ENCODE measurements around the gene AHNAK. TPM values are rescaled to one million over a fixed set of nuclear protein-coding genes. Genes with fewer than 3 reads are reported as not detected.
"Not testable (repeated sequence)": the region's sequence is repeated elsewhere in the genome, so short reads cannot be mapped to it uniquely, and the experiment has no call there.

AHNAK gene
- total and polyA plus RNA-seq, 2 donors, result 35.8 to 40.1 TPM

DNA sequence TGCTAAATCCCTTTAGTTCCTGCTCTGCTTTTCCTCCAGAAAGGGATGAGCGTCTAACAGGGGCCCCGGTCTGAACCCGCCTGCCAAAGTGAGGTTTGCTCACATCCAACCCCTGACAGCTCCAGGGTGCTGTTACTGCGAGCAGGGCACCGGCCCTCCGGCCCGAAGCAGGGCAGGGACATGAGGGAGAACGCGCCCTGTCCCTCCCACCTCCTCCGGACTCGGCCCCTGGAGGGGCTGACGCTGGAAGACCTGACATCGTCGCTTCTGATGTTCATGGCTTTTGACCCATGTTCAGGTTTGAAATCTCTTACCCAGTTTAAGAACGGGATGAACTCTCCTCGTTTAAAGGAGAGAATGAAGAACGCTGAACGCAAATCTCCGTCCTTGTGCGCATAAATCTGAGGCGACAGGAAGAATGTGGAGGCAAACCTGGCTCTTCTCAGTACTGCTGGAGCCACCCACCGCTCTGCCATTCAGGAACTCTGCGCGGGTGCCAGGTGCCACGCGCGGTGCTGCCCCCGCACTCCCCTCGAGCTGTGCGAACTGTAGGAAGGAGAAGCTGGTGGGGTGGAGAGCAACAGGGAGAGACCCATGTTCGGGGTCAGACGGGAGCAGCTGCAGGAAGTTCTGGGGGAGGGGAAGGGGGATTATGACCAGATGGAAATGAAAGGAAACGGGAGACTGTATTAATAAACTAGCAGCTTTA, 27.9 kb upstream of the AHNAK start:
- peaks cover 0 to 5% of the 10 kb centered on the region in 2 donors for H3K9me3 ChIP-seq (ENCODE audit: control insufficient read depth in 2 of 2, insufficient read depth in 1 of 2, low read length in 1 of 2)
- H3K36me3 ChIP-seq (ENCODE audit: control insufficient read depth in 2 of 2, insufficient read depth in 2 of 2, low read length in 1 of 2), result peaks cover 52 to 72% of the 10 kb centered on the region in 2 donors
- H3K4me3 ChIP-seq (ENCODE audit: low read length in 2 of 2), result peak overlapping the region; percentile 68 to 97
- WGBS, result under 1% methylated on average over 33 of the region's 33 CpGs
- H3K4me1 ChIP-seq (ENCODE audit: control insufficient read depth in 2 of 2, insufficient read depth in 2 of 2, low read length in 2 of 2), result peaks cover 12 to 22% of the 10 kb centered on the region in 2 donors
- peak in 1 of 9 donors; percentile 49 for DNase-seq (ENCODE audit: low read depth in 6 of 9, low spot score in 9 of 9)
- H3K27ac ChIP-seq (ENCODE audit: low read depth in 1 of 2, low read length in 1 of 2), result peak overlapping the region; percentile 44 to 87
- H3K27me3 ChIP-seq (ENCODE audit: control insufficient read depth in 2 of 2, insufficient read depth in 1 of 2, low read length in 1 of 2), result no peaks in the 10 kb centered on the region

DNA sequence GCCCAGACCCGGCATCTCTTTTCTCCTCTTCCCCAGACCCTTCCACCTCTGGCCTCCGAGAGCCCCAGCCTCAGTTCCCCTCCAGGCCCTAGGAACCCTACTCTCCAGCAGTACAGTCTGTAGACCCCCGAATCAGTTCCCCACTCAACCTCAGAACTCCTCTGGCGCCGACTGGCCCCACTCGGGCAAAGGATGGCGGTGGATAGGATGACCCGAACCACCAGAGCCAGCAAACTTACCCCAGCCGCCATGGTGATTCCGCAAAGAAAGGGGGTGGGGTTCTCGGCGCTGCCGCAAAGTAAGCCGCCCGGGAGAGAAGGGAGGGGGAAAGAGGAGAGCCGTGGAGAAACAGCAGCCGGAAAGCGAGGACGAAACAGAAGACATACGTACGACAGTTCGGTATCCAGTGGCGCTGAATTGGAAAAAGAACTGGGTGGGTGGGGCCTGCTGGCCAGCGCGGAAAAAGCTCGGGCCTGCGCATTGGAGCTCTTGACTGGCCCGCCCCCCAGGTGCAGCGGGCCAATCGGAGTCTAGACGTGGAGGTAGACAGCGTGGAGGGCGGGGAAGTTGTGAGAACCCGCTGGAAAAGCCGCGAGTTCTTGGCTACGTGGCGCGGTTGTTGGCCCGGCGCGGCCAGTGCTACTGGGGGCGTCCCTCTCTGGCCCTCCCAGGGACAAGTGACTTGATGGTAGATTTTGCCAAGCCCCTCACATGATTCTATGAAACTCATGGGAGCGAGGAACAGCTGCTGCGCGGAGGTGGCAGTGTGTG, 27.2 kb upstream of the AHNAK start, which contains the start of gene EEF1G:
Gene EEF1G, minus strand, starts transcription at position 300 of the 771 bp plus-strand sequence. Its CDS starts 49 bp downstream, at position 251.
- Histone ChIP-seq H3K27me3 (ENCODE audit: control insufficient read depth in 2 of 2, insufficient read depth in 1 of 2, low read length in 1 of 2) (no peaks in the 10 kb centered on the region), H3K4me1 (ENCODE audit: control insufficient read depth in 2 of 2, insufficient read depth in 2 of 2, low read length in 2 of 2) (peaks cover 12 to 22% of the 10 kb centered on the region in 2 donors), H3K27ac (ENCODE audit: low read depth in 1 of 2, low read length in 1 of 2) (peak within 1 kb of the TSS; percentile 80 to 87), H3K9me3 (ENCODE audit: control insufficient read depth in 2 of 2, insufficient read depth in 1 of 2, low read length in 1 of 2) (peaks cover 0 to 5% of the 10 kb centered on the region in 2 donors), H3K4me3 (ENCODE audit: low read length in 2 of 2) (peak within 1 kb of the TSS; percentile 68 to 97), H3K36me3 (ENCODE audit: control insufficient read depth in 2 of 2, insufficient read depth in 2 of 2, low read length in 1 of 2) (peaks cover 52 to 68% of the 10 kb centered on the region in 2 donors)
- WGBS, result under 1% methylated on average over 46 of the region's 46 CpGs
- DNase-seq (ENCODE audit: low read depth in 6 of 9, low spot score in 9 of 9), result peak; percentile 92 to 100 (median 99)

DNA sequence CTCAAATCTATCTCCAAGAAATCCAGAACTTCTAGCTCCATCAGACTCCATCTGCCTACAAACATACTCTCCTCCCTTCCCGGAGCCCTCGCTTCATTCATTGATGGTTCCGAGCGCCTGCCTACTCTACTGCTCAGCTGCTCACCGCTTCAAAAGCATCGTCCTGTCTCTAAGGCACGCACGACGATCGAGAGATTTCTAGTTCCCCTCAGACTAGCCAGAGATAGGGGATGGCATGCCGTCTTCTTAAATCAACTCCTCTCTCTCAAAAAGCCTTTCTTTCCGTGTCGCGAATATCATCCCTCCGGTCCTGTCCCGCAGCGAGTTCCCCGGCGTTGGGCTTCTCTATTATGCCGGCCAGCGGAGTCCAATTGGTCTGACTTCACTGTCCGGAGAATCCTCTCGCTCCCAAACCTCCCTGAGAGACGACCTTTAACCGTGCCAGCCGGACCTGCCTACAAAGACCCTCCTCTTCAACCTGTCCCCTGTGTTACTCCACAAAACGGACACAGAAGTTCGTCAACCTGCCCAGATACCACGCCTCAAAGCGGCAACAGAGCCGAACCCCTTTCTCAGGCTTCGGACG, 26.5 kb upstream of the AHNAK start:
- Histone ChIP-seq H3K9me3 (ENCODE audit: control insufficient read depth in 2 of 2, insufficient read depth in 1 of 2, low read length in 1 of 2) (peaks cover 0 to 5% of the 10 kb centered on the region in 2 donors), H3K27me3 (ENCODE audit: control insufficient read depth in 2 of 2, insufficient read depth in 1 of 2, low read length in 1 of 2) (no peaks in the 10 kb centered on the region), H3K4me1 (ENCODE audit: control insufficient read depth in 2 of 2, insufficient read depth in 2 of 2, low read length in 2 of 2) (peaks cover 12 to 22% of the 10 kb centered on the region in 2 donors), H3K4me3 (ENCODE audit: low read length in 2 of 2) (peak overlapping the region; percentile 68 to 97), H3K27ac (ENCODE audit: low read depth in 1 of 2, low read length in 1 of 2) (peak overlapping the region; percentile 80 to 82), H3K36me3 (ENCODE audit: control insufficient read depth in 2 of 2, insufficient read depth in 2 of 2, low read length in 1 of 2) (peaks cover 45 to 70% of the 10 kb centered on the region in 2 donors)
- WGBS, result under 1% methylated on average over 33 of the region's 33 CpGs
- DNase-seq (ENCODE audit: low read depth in 6 of 9, low spot score in 9 of 9), result peak in 3 of 9 donors; percentile 26 to 52 (median 34)

DNA sequence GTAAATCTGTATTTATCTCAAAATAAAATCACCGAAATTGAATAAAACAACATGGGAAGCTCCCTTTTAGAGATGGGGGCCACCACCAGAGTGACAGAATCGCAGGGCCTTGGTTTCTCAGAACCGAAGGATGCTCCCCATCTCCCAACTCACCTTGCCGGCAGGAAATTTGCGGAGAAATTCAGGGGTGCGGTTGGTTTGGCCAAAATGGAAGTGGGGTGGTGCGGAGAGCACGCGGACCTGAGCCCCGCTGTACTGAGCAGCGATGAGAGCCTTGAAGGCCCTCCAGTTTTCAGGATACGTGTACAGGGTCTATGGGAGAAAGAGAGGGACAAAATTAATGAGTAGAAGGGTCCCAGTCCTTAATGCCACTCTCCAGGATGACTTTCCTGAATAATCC, 25.8 kb upstream of the AHNAK start:
- no peak overlapping the region for H3K27ac ChIP-seq (ENCODE audit: low read depth in 1 of 2, low read length in 1 of 2)

DNA sequence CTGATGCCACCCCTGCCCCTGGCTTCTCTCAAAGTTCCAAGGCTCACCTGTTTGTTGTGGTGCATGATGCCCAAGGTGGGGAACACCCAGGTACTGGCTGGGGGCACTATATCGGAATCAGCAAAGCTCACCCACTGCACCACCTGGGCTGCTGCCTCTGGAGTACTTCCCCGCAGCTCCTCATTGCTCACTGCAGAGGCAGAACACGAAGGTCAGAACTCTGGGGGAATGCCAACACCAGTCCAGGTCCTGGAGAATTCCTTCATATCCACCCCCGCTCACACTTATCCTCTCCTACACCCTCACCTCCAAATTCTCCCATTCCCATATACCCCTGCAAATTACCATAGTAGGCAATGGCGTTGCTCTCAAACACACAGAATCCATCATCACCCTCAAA, 24.9 kb upstream of the AHNAK start:
- H3K4me3 ChIP-seq (ENCODE audit: low read length in 2 of 2); H3K27me3 ChIP-seq (ENCODE audit: control insufficient read depth in 2 of 2, insufficient read depth in 1 of 2, low read length in 1 of 2); DNase-seq (ENCODE audit: low read depth in 6 of 9, low spot score in 9 of 9); H3K9me3 ChIP-seq (ENCODE audit: control insufficient read depth in 2 of 2, insufficient read depth in 1 of 2, low read length in 1 of 2); H3K27ac ChIP-seq (ENCODE audit: low read depth in 1 of 2, low read length in 1 of 2): not testable (repeated sequence)
- WGBS, result 99% methylated on average over 5 of the region's 5 CpGs
- Histone ChIP-seq H3K36me3 (ENCODE audit: control insufficient read depth in 2 of 2, insufficient read depth in 2 of 2, low read length in 1 of 2) (peaks cover 45 to 70% of the 10 kb centered on the region in 2 donors), H3K4me1 (ENCODE audit: control insufficient read depth in 2 of 2, insufficient read depth in 2 of 2, low read length in 2 of 2) (peaks cover 12 to 22% of the 10 kb centered on the region in 2 donors)

More for the DNA sequence above, 25.8 kb upstream of the AHNAK start:
- H3K27me3 ChIP-seq (ENCODE audit: control insufficient read depth in 2 of 2, insufficient read depth in 1 of 2, low read length in 1 of 2), result no peaks in the 10 kb centered on the region
- no peak for DNase-seq (ENCODE audit: low read depth in 6 of 9, low spot score in 9 of 9)
- WGBS, result 97% methylated on average over 12 of the region's 12 CpGs
- H3K9me3 ChIP-seq (ENCODE audit: control insufficient read depth in 2 of 2, insufficient read depth in 1 of 2, low read length in 1 of 2), result peaks cover 0 to 5% of the 10 kb centered on the region in 2 donors
- H3K4me3 ChIP-seq (ENCODE audit: low read length in 2 of 2), result peak overlapping the region in 1 of 2 donors; percentile 97
- peaks cover 45 to 70% of the 10 kb centered on the region in 2 donors for H3K36me3 ChIP-seq (ENCODE audit: control insufficient read depth in 2 of 2, insufficient read depth in 2 of 2, low read length in 1 of 2)
- peaks cover 12 to 22% of the 10 kb centered on the region in 2 donors for H3K4me1 ChIP-seq (ENCODE audit: control insufficient read depth in 2 of 2, insufficient read depth in 2 of 2, low read length in 2 of 2)

DNA sequence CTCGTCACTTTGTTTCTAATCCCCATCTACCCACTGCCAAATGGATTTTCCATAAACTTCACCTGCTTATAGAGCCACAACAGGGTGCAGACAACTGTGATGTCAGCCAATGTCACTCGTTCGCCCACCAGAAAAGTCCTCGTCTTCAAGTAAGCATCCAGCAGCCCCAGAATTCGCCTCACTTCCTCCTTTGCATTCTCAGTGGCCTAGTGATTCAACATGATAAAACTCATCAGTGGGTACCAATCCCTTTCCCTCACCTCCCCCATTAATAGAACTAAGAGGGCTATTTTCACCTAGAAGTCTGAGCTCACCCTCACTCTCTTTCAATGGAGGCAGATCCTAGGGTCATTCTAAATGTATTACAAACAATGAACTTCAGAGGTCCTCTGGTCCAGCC, 24.3 kb upstream of the AHNAK start:
- 96% methylated on average over 5 of the region's 5 CpGs for WGBS
- not testable (repeated sequence) for H3K4me3 ChIP-seq (ENCODE audit: low read length in 2 of 2); H3K27me3 ChIP-seq (ENCODE audit: control insufficient read depth in 2 of 2, insufficient read depth in 1 of 2, low read length in 1 of 2); H3K27ac ChIP-seq (ENCODE audit: low read depth in 1 of 2, low read length in 1 of 2); DNase-seq (ENCODE audit: low read depth in 6 of 9, low spot score in 9 of 9); H3K9me3 ChIP-seq (ENCODE audit: control insufficient read depth in 2 of 2, insufficient read depth in 1 of 2, low read length in 1 of 2)
- Histone ChIP-seq H3K36me3 (ENCODE audit: control insufficient read depth in 2 of 2, insufficient read depth in 2 of 2, low read length in 1 of 2) (peaks cover 45 to 70% of the 10 kb centered on the region in 2 donors), H3K4me1 (ENCODE audit: control insufficient read depth in 2 of 2, insufficient read depth in 2 of 2, low read length in 2 of 2) (peaks cover 12 to 22% of the 10 kb centered on the region in 2 donors)

DNA sequence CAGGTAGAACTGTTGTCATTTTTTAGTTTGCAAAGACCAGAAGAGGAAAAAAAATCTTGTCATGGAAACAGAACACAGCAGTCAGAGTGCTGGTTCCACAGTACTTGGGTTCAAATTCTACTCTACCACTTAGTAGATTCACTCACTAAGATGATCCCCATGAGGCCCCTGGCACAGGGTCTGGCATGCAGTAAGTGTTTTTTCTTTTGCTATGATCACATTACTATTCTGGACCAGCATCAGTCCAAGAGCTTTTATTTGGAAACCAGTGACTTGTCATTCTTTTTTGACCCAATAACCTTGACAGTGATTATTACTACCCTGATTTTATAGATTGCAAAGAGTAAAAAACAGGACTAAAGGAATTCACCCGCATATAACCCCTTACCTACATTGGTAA, 23.0 kb upstream of the AHNAK start:
- no peak for DNase-seq (ENCODE audit: low read depth in 6 of 9, low spot score in 9 of 9)
- Histone ChIP-seq H3K27me3 (ENCODE audit: control insufficient read depth in 2 of 2, insufficient read depth in 1 of 2, low read length in 1 of 2) (no peaks in the 10 kb centered on the region), H3K4me1 (ENCODE audit: control insufficient read depth in 2 of 2, insufficient read depth in 2 of 2, low read length in 2 of 2) (peaks cover 6 to 11% of the 10 kb centered on the region in 2 donors), H3K9me3 (ENCODE audit: control insufficient read depth in 2 of 2, insufficient read depth in 1 of 2, low read length in 1 of 2) (no peaks in the 10 kb centered on the region), H3K4me3 (ENCODE audit: low read length in 2 of 2) (no peak overlapping the region), H3K36me3 (ENCODE audit: control insufficient read depth in 2 of 2, insufficient read depth in 2 of 2, low read length in 1 of 2) (peaks cover 43 to 74% of the 10 kb centered on the region in 2 donors), H3K27ac (ENCODE audit: low read depth in 1 of 2, low read length in 1 of 2) (no peak overlapping the region)
- WGBS, result 95% methylated on average over 1 of the region's 1 CpG

DNA sequence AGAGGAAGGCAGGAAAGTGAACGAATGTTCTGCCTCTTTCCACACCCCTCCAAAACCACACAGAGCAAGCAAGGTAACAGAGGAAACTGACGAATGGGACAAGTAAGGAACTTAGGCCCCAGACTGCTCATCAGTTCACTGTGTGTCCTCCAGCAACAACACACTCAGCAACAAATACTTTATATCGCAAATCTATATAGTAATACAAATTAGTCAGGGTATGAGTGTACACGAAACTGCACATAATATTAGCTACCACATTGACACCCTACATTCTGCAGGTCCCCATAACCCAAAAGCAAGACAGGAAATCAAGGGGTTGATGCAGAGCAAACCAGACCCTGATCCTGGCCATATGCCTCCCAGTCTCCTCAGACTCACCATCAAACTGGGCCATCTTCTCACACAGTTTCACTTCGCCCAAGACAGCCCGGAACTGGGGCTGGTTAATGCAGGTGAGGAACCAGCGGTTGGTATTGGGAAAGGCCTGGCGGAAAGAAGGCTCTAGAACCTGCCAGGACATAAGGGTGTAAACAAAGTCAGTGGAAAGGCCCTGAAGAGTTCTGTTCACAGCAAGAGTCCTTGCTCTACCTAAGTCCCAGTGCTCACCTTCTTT, 20.5 kb upstream of the AHNAK start:
- no peak overlapping the region for H3K27ac ChIP-seq (ENCODE audit: low read depth in 1 of 2, low read length in 1 of 2)

More for the DNA sequence above, 20.5 kb upstream of the AHNAK start:
- H3K36me3 ChIP-seq (ENCODE audit: control insufficient read depth in 2 of 2, insufficient read depth in 2 of 2, low read length in 1 of 2), result peaks cover 54 to 87% of the 10 kb centered on the region in 2 donors
- H3K4me3 ChIP-seq (ENCODE audit: low read length in 2 of 2), result no peak overlapping the region
- DNase-seq (ENCODE audit: low read depth in 6 of 9, low spot score in 9 of 9), result no peak
- WGBS, result 90% methylated on average over 8 of the region's 8 CpGs
- no peaks in the 10 kb centered on the region for H3K9me3 ChIP-seq (ENCODE audit: control insufficient read depth in 2 of 2, insufficient read depth in 1 of 2, low read length in 1 of 2)
- no peaks in the 10 kb centered on the region for H3K4me1 ChIP-seq (ENCODE audit: control insufficient read depth in 2 of 2, insufficient read depth in 2 of 2, low read length in 2 of 2)
- no peaks in the 10 kb centered on the region for H3K27me3 ChIP-seq (ENCODE audit: control insufficient read depth in 2 of 2, insufficient read depth in 1 of 2, low read length in 1 of 2)
